Fibroblast of lung (primary cell): ENCODE results near the gene SP5. TPM values are rescaled to one million over a fixed set of nuclear protein-coding genes. Genes with fewer than 3 reads are reported as not detected.

Experiments
- DNase-seq, 2 donors: peaks; one replicate each; pipeline versions ENCODE4 v3.0.0 to v3.0.0-alpha.2; 2010; ENCODE audit warnings: low read depth in 2 of 2
- H2AFZ ChIP-seq: 2 replicates; pipeline ENCODE4 v1.5.1; 2012; ENCODE audit warnings: low read length, control low read depth, inconsistent platforms
- H3K27ac ChIP-seq: 2 replicates; pipeline ENCODE4 v1.5.1; 2011; ENCODE audit warnings: low read length, control low read depth; ENCODE audit not compliant: insufficient read depth
- H3K27me3 ChIP-seq: 2 replicates; pipeline ENCODE4 v1.5.1; 2011; ENCODE audit warnings: mild to moderate bottlenecking, low read length; ENCODE audit not compliant: control insufficient read depth, insufficient read depth
- H3K36me3 ChIP-seq: 2 replicates; pipeline ENCODE4 v1.5.1; 2011; ENCODE audit warnings: low read length; ENCODE audit not compliant: control insufficient read depth, insufficient read depth
- H3K4me1 ChIP-seq: 2 replicates; pipeline ENCODE4 v1.5.1; 2011; ENCODE audit warnings: low read length; ENCODE audit not compliant: control insufficient read depth, insufficient read depth; ENCODE audit errors: extremely low read depth
- H3K4me2 ChIP-seq: 2 replicates; pipeline ENCODE4 v1.5.1; 2011; ENCODE audit warnings: low read length, control low read depth; ENCODE audit not compliant: insufficient read depth; ENCODE audit errors: extremely low read depth
- H3K4me3 ChIP-seq, 4 experiments: fragments of 200-600 bp in 1 of 4; sonication (generic) in 1 of 4; replicated peaks in 1 of 4; 2 replicates each; pipeline ENCODE4 v1.5.1; 2011 to 2016; ENCODE audit warnings: low read length in 4 of 4, low read depth in 3 of 4, mild to moderate bottlenecking in 3 of 4, control low read depth in 2 of 4, inconsistent platforms in 1 of 4, mixed read lengths in 1 of 4; ENCODE audit not compliant: insufficient read depth in 1 of 4; ENCODE audit errors: control extremely low read depth in 1 of 4
- H3K79me2 ChIP-seq: 2 replicates; pipeline ENCODE4 v1.5.1; 2012; ENCODE audit warnings: mild to moderate bottlenecking, low read length, inconsistent platforms; ENCODE audit not compliant: control insufficient read depth, insufficient read depth
- H3K9ac ChIP-seq: 2 replicates; pipeline ENCODE4 v1.5.1; 2011; ENCODE audit warnings: mild to moderate bottlenecking, low read length, control low read depth; ENCODE audit not compliant: insufficient read depth
- H3K9me3 ChIP-seq: 2 replicates; pipeline ENCODE4 v1.5.1; 2012; ENCODE audit warnings: low read depth, low read length; ENCODE audit not compliant: control insufficient read depth, insufficient read depth
- H4K20me1 ChIP-seq: 2 replicates; pipeline ENCODE4 v1.5.1; 2011; ENCODE audit warnings: low read length; ENCODE audit not compliant: control insufficient read depth, insufficient read depth; ENCODE audit errors: extremely low read depth
- EZH2 ChIP-seq: IDR thresholded peaks from 2 replicates; pipeline ENCODE4 v1.5.1; 2012; ENCODE audit warnings: low read length, control low read depth, mild to moderate bottlenecking; ENCODE audit errors: missing control alignments
- polyA plus RNA-seq, 2 donors: library from polyadenylated mRNA; depleted of rRNA in 1 of 2; stranded (reverse) in 1 of 2; unstranded in 1 of 2; fragments of >200 nt; gene quantifications; 2 replicates each; pipeline ENCODE4 v1.2.1, GENCODE V29; 2011 to 2012; ENCODE audit warnings: missing spikeins in 1 of 2
- total RNA-seq: library from RNA; depleted of rRNA; stranded (reverse); fragments of >200 nt; gene quantifications from 2 replicates; pipeline ENCODE4 v1.2.1, GENCODE V29; 2014
- TF ChIP-seq, protein P1 (sequence below), 2 donors: IDR thresholded peaks in 1 of 2; conservative IDR thresholded peaks in 1 of 2; 1 replicate in 1 of 2; 2 replicates in 1 of 2; pipeline ENCODE4 v1.5.1; 2011 to 2012; ENCODE audit warnings: low read length in 2 of 2, control low read depth in 1 of 2, inconsistent platforms in 1 of 2, low read depth in 1 of 2, mild to moderate bottlenecking in 1 of 2

Gene SP5
- total and polyA plus RNA-seq, 2 donors (not counting 1 experiment from before 2014, with no cell fraction given) = under 0.01 TPM; not detected in 1

- Histone ChIP-seq H3K4me2 (no peak overlapping the region), H4K20me1 (no peaks in the 10 kb centered on the region), H3K9ac (no peak overlapping the region), H3K4me1 (no peaks in the 10 kb centered on the region), H3K36me3 (no peaks in the 10 kb centered on the region), H3K79me2 (no peaks in the 10 kb centered on the region), H3K27ac (no peak overlapping the region), H3K9me3 (no peaks in the 10 kb centered on the region), H2AFZ (no peak overlapping the region), H3K27me3 (peaks cover 3% of the 10 kb centered on the region), H3K4me3 (no peak overlapping the region)
- TF ChIP-seq, protein P1, sequence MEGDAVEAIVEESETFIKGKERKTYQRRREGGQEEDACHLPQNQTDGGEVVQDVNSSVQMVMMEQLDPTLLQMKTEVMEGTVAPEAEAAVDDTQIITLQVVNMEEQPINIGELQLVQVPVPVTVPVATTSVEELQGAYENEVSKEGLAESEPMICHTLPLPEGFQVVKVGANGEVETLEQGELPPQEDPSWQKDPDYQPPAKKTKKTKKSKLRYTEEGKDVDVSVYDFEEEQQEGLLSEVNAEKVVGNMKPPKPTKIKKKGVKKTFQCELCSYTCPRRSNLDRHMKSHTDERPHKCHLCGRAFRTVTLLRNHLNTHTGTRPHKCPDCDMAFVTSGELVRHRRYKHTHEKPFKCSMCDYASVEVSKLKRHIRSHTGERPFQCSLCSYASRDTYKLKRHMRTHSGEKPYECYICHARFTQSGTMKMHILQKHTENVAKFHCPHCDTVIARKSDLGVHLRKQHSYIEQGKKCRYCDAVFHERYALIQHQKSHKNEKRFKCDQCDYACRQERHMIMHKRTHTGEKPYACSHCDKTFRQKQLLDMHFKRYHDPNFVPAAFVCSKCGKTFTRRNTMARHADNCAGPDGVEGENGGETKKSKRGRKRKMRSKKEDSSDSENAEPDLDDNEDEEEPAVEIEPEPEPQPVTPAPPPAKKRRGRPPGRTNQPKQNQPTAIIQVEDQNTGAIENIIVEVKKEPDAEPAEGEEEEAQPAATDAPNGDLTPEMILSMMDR (conservative IDR thresholded peaks at IDR 0.05 in 1 of 2, IDR thresholded peaks at IDR 0.05 in 1 of 2; ENCODE audit: low read depth in 1 of 2, low read length in 2 of 2) = no peak
- TF ChIP-seq EZH2 = no peak
- no peak for DNase-seq
Measured at GRCh38 chr2:170701011-170701410, 14.1 kb upstream of the SP5 start.

- Histone ChIP-seq H3K9ac (no peak overlapping the region), H3K79me2 (no peaks in the 10 kb centered on the region), H3K4me2 (no peak overlapping the region), H2AFZ (no peak overlapping the region), H4K20me1 (no peaks in the 10 kb centered on the region), H3K27me3 (peaks cover 11% of the 10 kb centered on the region), H3K9me3 (no peaks in the 10 kb centered on the region), H3K4me1 (no peaks in the 10 kb centered on the region), H3K27ac (no peak overlapping the region), H3K36me3 (no peaks in the 10 kb centered on the region), H3K4me3 (no peak overlapping the region)
- TF ChIP-seq EZH2 = no peak
- TF ChIP-seq, protein P1 (conservative IDR thresholded peaks at IDR 0.05 in 1 of 2, IDR thresholded peaks at IDR 0.05 in 1 of 2; ENCODE audit: low read depth in 1 of 2, low read length in 2 of 2) = no peak
- no peak for DNase-seq
Measured at GRCh38 chr2:170703776-170704476, 11.2 kb upstream of the SP5 start.

- Histone ChIP-seq H2AFZ (no peak overlapping the region), H3K27me3 (peaks cover 31% of the 10 kb centered on the region), H3K36me3 (no peaks in the 10 kb centered on the region), H3K9ac (no peak overlapping the region), H3K27ac (no peak overlapping the region), H4K20me1 (no peaks in the 10 kb centered on the region), H3K79me2 (no peaks in the 10 kb centered on the region), H3K4me1 (no peaks in the 10 kb centered on the region), H3K9me3 (no peaks in the 10 kb centered on the region), H3K4me3 (no peak overlapping the region), H3K4me2 (no peak overlapping the region)
- no peak for TF ChIP-seq EZH2
- TF ChIP-seq, protein P1 (conservative IDR thresholded peaks at IDR 0.05 in 1 of 2, IDR thresholded peaks at IDR 0.05 in 1 of 2; ENCODE audit: low read depth in 1 of 2, low read length in 2 of 2) = no peak
- DNase-seq = no peak
Measured at GRCh38 chr2:170707821-170708795, 7.0 kb upstream of the SP5 start.
